IPS-NIHi7 (cell line): Measurements from ENCODE around the gene SNX18.

Experiments
- DNase-seq: peaks from one replicate; pipeline ENCODE4 v3.0.0; 2012; ENCODE audit warnings: mixed read lengths; ENCODE audit errors: extremely low spot score

Gene SNX18

GRCh38 chr5:54579591-54580295, 62.2 kb downstream of the SNX18 start:
- no peak for DNase-seq

GRCh38 chr5:54580997-54581811, 63.6 kb downstream of the SNX18 start:
- no peak for DNase-seq

- no peak for DNase-seq
Observed at GRCh38 chr5:54581831-54582548, 64.4 kb downstream of the SNX18 start.

- no peak for DNase-seq
Observed at GRCh38 chr5:54586336-54586735, 68.8 kb downstream of the SNX18 start.

GRCh38 chr5:54589786-54590185, 72.2 kb downstream of the SNX18 start:
- no peak for DNase-seq

GRCh38 chr5:54590824-54591223, 73.3 kb downstream of the SNX18 start:
- no peak for DNase-seq

- no peak for DNase-seq
Observed at GRCh38 chr5:54593779-54594178, 76.2 kb downstream of the SNX18 start.

- DNase-seq: no peak
Observed at GRCh38 chr5:54594181-54594580, 76.6 kb downstream of the SNX18 start.

- no peak for DNase-seq
Observed at GRCh38 chr5:54595721-54596120, 78.2 kb downstream of the SNX18 start.
